ENCODE results near the gene NDFIP2.

Gene NDFIP2, protein sequence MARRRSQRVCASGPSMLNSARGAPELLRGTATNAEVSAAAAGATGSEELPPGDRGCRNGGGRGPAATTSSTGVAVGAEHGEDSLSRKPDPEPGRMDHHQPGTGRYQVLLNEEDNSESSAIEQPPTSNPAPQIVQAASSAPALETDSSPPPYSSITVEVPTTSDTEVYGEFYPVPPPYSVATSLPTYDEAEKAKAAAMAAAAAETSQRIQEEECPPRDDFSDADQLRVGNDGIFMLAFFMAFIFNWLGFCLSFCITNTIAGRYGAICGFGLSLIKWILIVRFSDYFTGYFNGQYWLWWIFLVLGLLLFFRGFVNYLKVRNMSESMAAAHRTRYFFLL
- long read RNA-seq, full-length matches to known transcripts: 571 of 657 reads
- long read RNA-seq, partial matches to known transcripts: 12 of 657 reads
- long read RNA-seq, other reads (novel, unspliced or antisense): 74 of 657 reads

DNA sequence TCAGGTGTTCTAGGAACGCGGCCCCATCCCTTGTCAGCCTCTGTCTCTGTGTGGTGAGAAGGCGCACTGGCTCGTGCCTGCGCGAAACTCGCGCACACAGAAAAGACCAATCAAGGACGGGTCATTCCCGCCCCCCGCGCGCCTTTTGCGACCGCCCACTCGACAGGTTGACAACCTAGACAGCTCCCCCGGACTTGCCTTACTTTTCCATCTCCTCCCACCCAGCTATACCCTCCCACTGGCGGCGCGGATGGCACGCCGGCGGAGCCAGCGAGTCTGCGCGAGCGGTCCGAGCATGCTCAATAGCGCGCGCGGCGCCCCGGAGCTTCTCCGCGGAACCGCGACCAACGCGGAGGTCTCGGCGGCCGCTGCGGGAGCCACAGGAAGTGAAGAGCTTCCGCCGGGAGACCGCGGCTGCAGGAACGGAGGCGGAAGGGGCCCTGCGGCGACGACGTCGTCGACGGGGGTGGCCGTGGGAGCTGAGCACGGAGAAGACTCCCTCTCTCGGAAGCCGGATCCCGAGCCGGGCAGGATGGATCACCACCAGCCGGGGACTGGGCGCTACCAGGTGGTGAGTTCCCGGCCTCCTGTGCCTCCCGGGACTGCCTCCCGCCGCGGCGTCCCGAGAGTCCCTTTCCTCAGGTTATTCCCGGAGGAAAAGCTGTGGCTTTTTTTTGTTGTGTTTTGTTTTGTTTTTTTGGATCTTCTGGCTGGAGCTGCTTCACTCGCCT, at the start of gene NDFIP2:
TSS of gene NDFIP2 (plus strand) at position 202 of the 731 bp plus-strand sequence. CDS start at position 251, 49 bp downstream.
- DNase-seq (ENCODE audit: low read depth in 1 of 2, low spot score in 1 of 2): peak; percentile 33 to 91
- Histone ChIP-seq H3K27ac (replicated peaks) (peak within 1 kb of the TSS; percentile 59), H3K4me3 (replicated peaks; ENCODE audit: insufficient read depth, low read length) (peak within 1 kb of the TSS; percentile 69), H3K27me3 (ENCODE audit: insufficient read depth, poor library complexity, severe bottlenecking) (peaks cover 9% of the 10 kb centered on the region)
- peak; percentile 77 for TF ChIP-seq GABPA (IDR thresholded peaks at IDR 0.05; ENCODE audit: low read depth)
- TF ChIP-seq, protein P1, sequence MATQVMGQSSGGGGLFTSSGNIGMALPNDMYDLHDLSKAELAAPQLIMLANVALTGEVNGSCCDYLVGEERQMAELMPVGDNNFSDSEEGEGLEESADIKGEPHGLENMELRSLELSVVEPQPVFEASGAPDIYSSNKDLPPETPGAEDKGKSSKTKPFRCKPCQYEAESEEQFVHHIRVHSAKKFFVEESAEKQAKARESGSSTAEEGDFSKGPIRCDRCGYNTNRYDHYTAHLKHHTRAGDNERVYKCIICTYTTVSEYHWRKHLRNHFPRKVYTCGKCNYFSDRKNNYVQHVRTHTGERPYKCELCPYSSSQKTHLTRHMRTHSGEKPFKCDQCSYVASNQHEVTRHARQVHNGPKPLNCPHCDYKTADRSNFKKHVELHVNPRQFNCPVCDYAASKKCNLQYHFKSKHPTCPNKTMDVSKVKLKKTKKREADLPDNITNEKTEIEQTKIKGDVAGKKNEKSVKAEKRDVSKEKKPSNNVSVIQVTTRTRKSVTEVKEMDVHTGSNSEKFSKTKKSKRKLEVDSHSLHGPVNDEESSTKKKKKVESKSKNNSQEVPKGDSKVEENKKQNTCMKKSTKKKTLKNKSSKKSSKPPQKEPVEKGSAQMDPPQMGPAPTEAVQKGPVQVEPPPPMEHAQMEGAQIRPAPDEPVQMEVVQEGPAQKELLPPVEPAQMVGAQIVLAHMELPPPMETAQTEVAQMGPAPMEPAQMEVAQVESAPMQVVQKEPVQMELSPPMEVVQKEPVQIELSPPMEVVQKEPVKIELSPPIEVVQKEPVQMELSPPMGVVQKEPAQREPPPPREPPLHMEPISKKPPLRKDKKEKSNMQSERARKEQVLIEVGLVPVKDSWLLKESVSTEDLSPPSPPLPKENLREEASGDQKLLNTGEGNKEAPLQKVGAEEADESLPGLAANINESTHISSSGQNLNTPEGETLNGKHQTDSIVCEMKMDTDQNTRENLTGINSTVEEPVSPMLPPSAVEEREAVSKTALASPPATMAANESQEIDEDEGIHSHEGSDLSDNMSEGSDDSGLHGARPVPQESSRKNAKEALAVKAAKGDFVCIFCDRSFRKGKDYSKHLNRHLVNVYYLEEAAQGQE (IDR thresholded peaks at IDR 0.05; ENCODE audit: insufficient replicate concordance, low read depth): no peak
- peak; percentile 94 for TF ChIP-seq POLR2AphosphoS5 (IDR thresholded peaks at IDR 0.05; ENCODE audit: low read depth)
- TF ChIP-seq SPI1 (IDR thresholded peaks at IDR 0.05; ENCODE audit: borderline replicate concordance, low read depth): peak; percentile 66; the same call in 1 of the 2 replicates

DNA sequence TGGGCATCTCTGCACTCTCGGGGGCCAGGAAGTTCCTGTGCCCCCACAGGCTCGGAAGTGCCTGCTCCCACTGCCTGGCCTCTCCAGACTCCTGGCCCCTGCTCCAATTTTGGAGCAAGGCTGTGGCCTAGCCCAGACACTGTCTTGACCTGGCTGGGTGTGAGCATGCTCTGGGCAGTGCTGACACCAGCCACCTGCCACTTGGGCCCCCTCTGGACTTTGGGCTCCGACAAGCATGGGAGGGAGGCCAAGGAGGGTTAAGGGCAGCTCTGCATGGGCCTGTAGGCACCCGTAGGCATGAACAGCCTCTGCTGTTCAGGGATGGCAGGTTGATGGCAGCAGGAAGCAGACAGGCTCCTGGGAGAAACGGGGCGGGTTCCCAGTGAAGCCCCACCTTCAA, 48.9 kb upstream of the NDFIP2 start:
- no peaks in the 10 kb centered on the region for H3K27me3 ChIP-seq (ENCODE audit: insufficient read depth, poor library complexity, severe bottlenecking)
- no peak for DNase-seq (ENCODE audit: low read depth in 1 of 2, low spot score in 1 of 2)
- H3K27ac ChIP-seq (replicated peaks): no peak overlapping the region
- TF ChIP-seq, protein P1 (IDR thresholded peaks at IDR 0.05; ENCODE audit: insufficient replicate concordance, low read depth): no peak
- TF ChIP-seq POLR2AphosphoS5 (IDR thresholded peaks at IDR 0.05; ENCODE audit: low read depth) (no peak), GABPA (IDR thresholded peaks at IDR 0.05; ENCODE audit: low read depth) (no peak), SPI1 (IDR thresholded peaks at IDR 0.05; ENCODE audit: borderline replicate concordance, low read depth) (no peak)
- TF ChIP-seq, protein P2, sequence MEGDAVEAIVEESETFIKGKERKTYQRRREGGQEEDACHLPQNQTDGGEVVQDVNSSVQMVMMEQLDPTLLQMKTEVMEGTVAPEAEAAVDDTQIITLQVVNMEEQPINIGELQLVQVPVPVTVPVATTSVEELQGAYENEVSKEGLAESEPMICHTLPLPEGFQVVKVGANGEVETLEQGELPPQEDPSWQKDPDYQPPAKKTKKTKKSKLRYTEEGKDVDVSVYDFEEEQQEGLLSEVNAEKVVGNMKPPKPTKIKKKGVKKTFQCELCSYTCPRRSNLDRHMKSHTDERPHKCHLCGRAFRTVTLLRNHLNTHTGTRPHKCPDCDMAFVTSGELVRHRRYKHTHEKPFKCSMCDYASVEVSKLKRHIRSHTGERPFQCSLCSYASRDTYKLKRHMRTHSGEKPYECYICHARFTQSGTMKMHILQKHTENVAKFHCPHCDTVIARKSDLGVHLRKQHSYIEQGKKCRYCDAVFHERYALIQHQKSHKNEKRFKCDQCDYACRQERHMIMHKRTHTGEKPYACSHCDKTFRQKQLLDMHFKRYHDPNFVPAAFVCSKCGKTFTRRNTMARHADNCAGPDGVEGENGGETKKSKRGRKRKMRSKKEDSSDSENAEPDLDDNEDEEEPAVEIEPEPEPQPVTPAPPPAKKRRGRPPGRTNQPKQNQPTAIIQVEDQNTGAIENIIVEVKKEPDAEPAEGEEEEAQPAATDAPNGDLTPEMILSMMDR (IDR thresholded peaks at IDR 0.05; ENCODE audit: insufficient read depth, low read length): no peak
- H3K4me3 ChIP-seq (replicated peaks; ENCODE audit: insufficient read depth, low read length): no peak overlapping the region

DNA sequence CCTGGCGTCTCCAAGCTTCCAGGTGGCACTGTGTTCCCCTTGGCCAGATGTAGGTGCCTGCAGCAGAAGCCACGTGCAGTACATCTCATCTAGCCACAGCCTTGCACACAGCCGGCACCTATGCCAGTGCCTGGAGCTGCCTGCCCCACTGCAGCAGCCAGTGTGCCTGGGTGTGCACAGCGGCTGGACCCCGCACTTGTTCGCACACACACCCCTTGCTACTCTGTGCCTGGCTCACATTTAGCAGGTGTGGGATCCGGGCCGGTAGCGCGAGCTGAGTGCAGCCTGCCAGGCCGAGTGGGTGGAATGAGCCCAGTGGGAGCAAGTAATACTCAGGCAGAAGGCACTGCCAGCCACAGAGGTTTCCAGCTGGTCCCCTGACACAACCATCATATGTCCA, 48.0 kb upstream of the NDFIP2 start:
- no peaks in the 10 kb centered on the region for H3K27me3 ChIP-seq (ENCODE audit: insufficient read depth, poor library complexity, severe bottlenecking)
- no peak overlapping the region for H3K4me3 ChIP-seq (replicated peaks; ENCODE audit: insufficient read depth, low read length)
- no peak overlapping the region for H3K27ac ChIP-seq (replicated peaks)
- DNase-seq (ENCODE audit: low read depth in 1 of 2, low spot score in 1 of 2): no peak
- TF ChIP-seq, protein P1 (IDR thresholded peaks at IDR 0.05; ENCODE audit: insufficient replicate concordance, low read depth): no peak
- TF ChIP-seq SPI1 (IDR thresholded peaks at IDR 0.05; ENCODE audit: borderline replicate concordance, low read depth) (no peak), GABPA (IDR thresholded peaks at IDR 0.05; ENCODE audit: low read depth) (no peak), POLR2AphosphoS5 (IDR thresholded peaks at IDR 0.05; ENCODE audit: low read depth) (no peak)
- TF ChIP-seq, protein P2 (IDR thresholded peaks at IDR 0.05; ENCODE audit: insufficient read depth, low read length): no peak

Data from HL-60 (cell line).